Activated CD4-positive, alpha-beta T cell treated with anti-CD3 and anti-CD28 coated beads for 1 hour (primary cell): ENCODE results near the gene POTEB.
"Not testable (repeated sequence)": the region's sequence is repeated elsewhere in the genome, so short reads cannot be mapped to it uniquely, and the experiment has no call there.

Source experiments
- DNase-seq: peaks from one replicate; pipeline ENCODE4 v3.0.0-alpha.2; 2020

The POTEB gene

DNA sequence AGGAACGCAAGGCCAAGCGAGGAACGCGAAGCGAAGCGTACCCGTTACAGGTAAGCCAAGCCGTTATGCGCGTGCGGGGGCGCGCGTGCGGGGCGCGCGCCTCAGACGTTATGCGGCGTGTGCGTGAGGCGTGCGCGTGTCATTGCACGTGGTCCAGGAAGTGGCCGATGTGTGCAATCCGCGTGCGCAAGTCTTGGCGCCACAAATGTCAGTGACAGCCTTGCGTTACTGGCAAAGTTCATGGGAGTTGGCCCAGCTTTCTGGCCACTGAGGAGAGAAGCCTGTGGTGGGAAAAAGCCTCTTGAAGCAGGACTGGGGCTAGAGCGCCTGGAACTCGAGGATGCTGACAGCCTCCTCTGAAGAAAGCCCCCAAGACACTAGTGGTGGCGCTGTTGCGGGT, at the start of gene POTEB:
Gene POTEB, minus strand, starts transcription at position 101 of the 400 bp plus-strand sequence. CDS start 489 bp downstream, outside the sequence.
- DNase-seq: not testable (repeated sequence)

DNA sequence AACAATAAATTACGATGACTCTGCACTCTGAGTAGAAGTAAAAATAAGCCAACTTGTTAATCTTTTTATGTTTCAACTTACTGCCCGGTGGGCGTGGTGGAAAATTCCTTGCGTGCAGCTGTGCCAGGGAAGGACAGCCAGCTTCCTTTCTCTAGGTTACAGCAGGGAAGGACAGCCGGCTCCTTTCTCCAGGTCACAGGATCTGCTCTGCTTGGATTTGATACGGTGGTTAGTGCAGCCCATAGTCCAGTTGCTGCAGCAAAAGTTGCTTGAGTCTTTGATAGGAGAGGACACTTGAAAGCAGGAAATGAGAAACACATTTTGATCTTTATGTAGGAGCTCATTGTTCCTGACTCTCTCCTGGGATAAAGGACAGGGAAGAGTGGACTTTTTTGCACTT, 13.4 kb upstream of the POTEB start:
- DNase-seq: not testable (repeated sequence)

DNA sequence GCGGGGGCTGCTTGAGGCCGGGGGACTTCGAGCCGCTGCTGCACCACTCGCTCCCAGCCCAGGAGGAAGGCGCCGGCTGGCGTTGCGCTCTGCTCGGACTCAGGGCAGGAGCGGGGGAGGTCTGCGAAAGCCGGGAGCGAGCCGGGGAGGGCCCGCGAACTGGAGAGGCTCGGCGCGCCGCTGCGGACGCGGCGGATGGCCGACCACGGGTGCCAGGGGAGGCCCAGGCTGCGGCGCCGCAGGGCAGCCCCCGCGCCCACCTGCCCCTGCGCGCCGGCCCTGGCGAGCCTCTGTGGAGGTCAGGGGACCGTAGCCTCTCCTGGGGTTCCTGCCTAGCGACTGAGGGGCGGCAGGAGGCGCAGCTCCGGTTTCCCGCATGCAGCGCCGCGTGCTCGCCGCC, 12.0 kb upstream of the POTEB start:
- DNase-seq: not testable (repeated sequence)

DNA sequence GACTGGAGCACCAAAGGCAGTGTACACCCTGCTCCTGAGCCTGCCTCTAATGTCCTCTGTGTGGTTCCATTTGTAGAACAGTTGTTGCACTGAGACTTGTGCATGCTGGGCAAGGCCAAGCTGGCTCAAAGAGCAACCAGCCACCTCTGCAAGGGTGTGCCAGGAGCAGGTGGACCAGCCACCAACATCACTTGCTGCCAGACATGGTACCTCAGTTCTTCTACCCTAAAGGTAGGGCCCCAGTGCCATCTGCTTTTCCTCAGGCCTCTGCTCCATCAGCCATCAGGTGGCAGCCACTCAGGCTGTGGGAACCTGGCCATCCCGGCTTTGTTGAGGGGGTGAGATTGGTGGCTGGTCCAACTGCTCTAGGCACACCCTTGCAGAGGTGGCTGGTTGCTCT, 38.7 kb downstream of the POTEB start:
- DNase-seq: not testable (repeated sequence)
